RWPE2 (cell line): ENCODE results near the gene POFUT1.
"Not testable (repeated sequence)": the region's sequence is repeated elsewhere in the genome, so short reads cannot be mapped to it uniquely, and the experiment has no call there.

Experiments
- ATAC-seq: fragments of 200-7000 bp; cut with Tn5 transposase; 3 replicates; pipeline ENCODE4 v1.9.1; 2021; ENCODE audit warnings: low read depth
- DNase-seq: peaks from one replicate; pipeline ENCODE4 v3.0.0-alpha.2; 2020; ENCODE audit warnings: low spot score
- H3K27ac ChIP-seq: fragments of 450-650 bp; 2 replicates; pipeline ENCODE4 v1.5.1; 2017; ENCODE audit warnings: mild to moderate bottlenecking; ENCODE audit not compliant: poor library complexity, severe bottlenecking
- H3K27me3 ChIP-seq: fragments of 250-450 bp; sonication (Bioruptor Pico); 2 replicates; pipeline ENCODE4 v1.5.1; 2021; ENCODE audit warnings: mild to moderate bottlenecking, moderate library complexity; ENCODE audit not compliant: insufficient read depth, poor library complexity, severe bottlenecking
- H3K36me3 ChIP-seq: fragments of 250-450 bp; sonication (Bioruptor Pico); 2 replicates; pipeline ENCODE4 v1.5.1; 2020; ENCODE audit warnings: low read depth, mild to moderate bottlenecking, moderate library complexity
- H3K4me1 ChIP-seq: fragments of 250-450 bp; sonication (Bioruptor Pico); 2 replicates; pipeline ENCODE4 v1.5.1; 2021; ENCODE audit warnings: mild to moderate bottlenecking, moderate library complexity; ENCODE audit not compliant: insufficient read depth, poor library complexity, severe bottlenecking
- H3K4me3 ChIP-seq: fragments of 250-450 bp; sonication (Bioruptor Pico); 2 replicates; pipeline ENCODE4 v1.5.1; 2021; ENCODE audit warnings: mild to moderate bottlenecking, moderate library complexity; ENCODE audit not compliant: severe bottlenecking
- H3K9me3 ChIP-seq: fragments of 250-450 bp; sonication (Bioruptor Pico); 2 replicates; pipeline ENCODE4 v1.5.1; 2021; ENCODE audit warnings: mild to moderate bottlenecking, moderate library complexity; ENCODE audit not compliant: severe bottlenecking
- TF ChIP-seq, protein P1 (sequence below): fragments of 450-650 bp; IDR thresholded peaks from one replicate; pipeline ENCODE4 v1.5.1; 2017; ENCODE audit warnings: mild to moderate bottlenecking, moderate library complexity; ENCODE audit not compliant: poor library complexity, severe bottlenecking

POFUT1 gene

DNA sequence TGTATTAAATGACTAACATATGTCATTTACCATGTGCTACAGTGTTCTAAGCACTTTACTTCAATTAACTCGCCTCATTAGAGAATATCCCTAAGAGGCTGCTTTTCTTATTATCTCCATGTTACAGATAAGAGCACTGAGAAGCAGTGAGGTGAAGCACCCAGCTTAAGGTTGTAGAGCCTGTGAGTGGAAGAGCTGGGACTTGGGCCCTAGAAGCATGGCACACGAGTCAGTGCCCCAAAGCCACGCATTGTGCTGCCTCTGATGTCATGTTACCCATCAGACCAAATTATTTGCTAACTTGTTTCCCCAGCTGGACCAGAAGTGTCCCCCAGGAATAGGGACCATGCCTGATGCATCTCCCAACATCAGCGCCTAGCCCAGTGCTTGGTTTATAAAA lies 34.1 kb downstream of the POFUT1 start:
- DNase-seq (no peak), ATAC-seq (no peak)
- Histone ChIP-seq H3K4me3 (no peak overlapping the region), H3K27me3 (no peaks in the 10 kb centered on the region), H3K9me3 (no peaks in the 10 kb centered on the region), H3K27ac (no peak overlapping the region), H3K4me1 (no peaks in the 10 kb centered on the region), H3K36me3 (no peaks in the 10 kb centered on the region)
- TF ChIP-seq, protein P1, sequence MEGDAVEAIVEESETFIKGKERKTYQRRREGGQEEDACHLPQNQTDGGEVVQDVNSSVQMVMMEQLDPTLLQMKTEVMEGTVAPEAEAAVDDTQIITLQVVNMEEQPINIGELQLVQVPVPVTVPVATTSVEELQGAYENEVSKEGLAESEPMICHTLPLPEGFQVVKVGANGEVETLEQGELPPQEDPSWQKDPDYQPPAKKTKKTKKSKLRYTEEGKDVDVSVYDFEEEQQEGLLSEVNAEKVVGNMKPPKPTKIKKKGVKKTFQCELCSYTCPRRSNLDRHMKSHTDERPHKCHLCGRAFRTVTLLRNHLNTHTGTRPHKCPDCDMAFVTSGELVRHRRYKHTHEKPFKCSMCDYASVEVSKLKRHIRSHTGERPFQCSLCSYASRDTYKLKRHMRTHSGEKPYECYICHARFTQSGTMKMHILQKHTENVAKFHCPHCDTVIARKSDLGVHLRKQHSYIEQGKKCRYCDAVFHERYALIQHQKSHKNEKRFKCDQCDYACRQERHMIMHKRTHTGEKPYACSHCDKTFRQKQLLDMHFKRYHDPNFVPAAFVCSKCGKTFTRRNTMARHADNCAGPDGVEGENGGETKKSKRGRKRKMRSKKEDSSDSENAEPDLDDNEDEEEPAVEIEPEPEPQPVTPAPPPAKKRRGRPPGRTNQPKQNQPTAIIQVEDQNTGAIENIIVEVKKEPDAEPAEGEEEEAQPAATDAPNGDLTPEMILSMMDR, result no peak

DNA sequence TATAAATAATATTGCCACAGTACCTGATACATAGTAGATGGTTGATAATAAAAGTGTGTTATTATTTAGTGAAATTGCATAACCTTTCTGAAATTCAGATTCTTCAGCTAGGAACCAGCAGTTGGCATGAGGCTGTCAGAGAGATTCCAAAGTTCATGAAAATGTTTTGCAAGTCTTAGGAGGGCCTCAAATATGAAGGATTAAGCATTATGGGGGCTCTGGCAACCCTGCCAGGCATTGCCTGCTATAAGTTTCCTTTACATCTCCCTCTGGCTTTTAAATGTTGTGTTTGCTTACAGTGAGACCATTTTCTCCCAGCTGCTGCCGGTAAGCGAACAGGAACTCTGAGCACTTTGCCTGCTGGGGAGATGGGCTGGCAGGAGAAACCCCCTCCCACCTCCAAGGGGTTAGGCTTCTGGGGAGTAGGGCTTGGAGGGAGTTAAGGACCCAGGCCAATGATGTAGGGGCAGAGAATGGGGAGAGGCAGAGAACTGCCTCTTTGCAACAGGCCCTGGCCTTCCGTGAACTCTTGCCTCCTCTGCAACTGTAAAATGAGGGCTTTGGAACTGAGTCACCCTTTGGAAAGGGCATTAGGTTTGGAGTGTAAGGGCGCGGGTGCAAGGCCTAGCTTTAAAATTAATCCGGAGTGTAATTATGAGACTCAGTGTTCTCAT lies 36.6 kb downstream of the POFUT1 start:
- Histone ChIP-seq H3K4me3 (no peak overlapping the region), H3K9me3 (no peaks in the 10 kb centered on the region), H3K4me1 (no peaks in the 10 kb centered on the region), H3K27ac (no peak overlapping the region), H3K27me3 (no peaks in the 10 kb centered on the region), H3K36me3 (no peaks in the 10 kb centered on the region)
- TF ChIP-seq, protein P1, result no peak
- ATAC-seq (no peak), DNase-seq (no peak)

DNA sequence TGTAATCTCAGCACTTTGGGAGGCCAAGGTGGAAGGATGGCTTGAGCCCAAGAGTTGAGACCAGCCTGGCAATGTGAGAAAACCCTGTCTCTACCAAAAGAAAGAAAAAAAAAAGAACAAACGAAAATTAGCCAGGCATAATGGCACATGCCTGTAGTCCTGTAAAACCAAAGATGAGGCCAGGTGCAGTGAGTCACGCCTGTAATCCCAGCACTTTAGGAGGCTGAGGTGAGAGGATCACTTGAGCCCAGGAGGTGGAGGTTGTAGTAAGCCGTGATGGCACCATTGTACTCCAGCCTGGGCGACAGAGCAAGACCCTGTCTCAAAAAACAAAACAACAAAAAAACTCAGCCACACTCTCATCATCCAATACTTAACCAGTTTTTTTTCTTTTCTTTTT lies 37.3 kb downstream of the POFUT1 start:
- ATAC-seq (no peak), DNase-seq (no peak)
- H3K36me3 ChIP-seq, result no peaks in the 10 kb centered on the region
- no peaks in the 10 kb centered on the region for H3K27me3 ChIP-seq
- TF ChIP-seq, protein P1, result no peak
- no peak overlapping the region for H3K4me3 ChIP-seq
- H3K9me3 ChIP-seq, result no peaks in the 10 kb centered on the region
- H3K4me1 ChIP-seq, result no peaks in the 10 kb centered on the region
- no peak overlapping the region for H3K27ac ChIP-seq

DNA sequence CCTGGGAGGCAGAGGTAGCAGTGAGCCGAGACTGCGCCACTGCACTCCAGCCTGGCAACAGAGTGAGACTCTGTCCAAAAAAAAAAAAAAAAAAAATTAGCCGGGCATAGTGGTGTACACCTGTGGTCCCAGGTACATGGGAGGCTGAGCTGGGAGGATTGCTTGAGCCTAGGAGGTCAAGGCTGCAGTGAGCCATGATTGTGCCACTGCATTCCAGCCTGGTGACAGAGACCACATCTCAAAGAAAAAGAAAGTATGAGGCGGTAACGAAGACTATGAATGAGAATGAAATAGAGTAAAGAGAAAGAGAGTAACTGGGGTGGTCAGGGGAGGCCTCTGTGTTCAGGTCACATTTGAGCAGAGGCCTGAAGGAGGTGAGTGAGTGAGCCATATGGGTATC lies 38.5 kb downstream of the POFUT1 start:
- not testable (repeated sequence) for H3K9me3 ChIP-seq, H3K27me3 ChIP-seq, H3K4me1 ChIP-seq, H3K27ac ChIP-seq, DNase-seq, H3K36me3 ChIP-seq, H3K4me3 ChIP-seq
- ATAC-seq, result peak; percentile 13; the same call in 1 of the 3 replicates

DNA sequence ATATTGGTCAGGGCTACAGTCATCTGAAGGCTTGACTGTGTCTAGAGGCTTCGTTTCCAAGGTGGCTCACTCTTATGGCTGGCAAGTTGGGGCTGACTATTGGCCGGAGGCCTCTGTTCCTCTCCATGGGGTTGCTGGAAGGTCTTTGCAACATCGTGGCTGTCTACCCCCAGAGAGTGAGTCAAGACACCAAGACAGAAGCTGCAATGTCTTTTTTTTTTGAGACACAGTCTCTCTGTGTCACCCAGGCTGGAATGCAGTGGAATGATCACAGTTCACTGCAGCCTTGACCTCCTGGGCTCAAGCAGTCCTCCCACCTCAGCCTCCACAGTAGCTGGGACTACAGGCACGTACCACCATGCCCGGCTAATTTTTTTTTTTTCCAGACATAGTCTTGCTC lies 40.4 kb downstream of the POFUT1 start:
- Histone ChIP-seq H3K27ac (no peak overlapping the region), H3K4me3 (no peak overlapping the region), H3K36me3 (no peaks in the 10 kb centered on the region), H3K9me3 (no peaks in the 10 kb centered on the region), H3K27me3 (no peaks in the 10 kb centered on the region), H3K4me1 (no peaks in the 10 kb centered on the region)
- ATAC-seq (no peak), DNase-seq (no peak)
- TF ChIP-seq, protein P1, result no peak
